ENCODE results near the gene PXYLP1.

GRCh38 chr3:141229132-141229531, 2.5 kb upstream of the PXYLP1 start:
- TF ChIP-seq CTCF (IDR thresholded peaks at IDR 0.05) (no peak), EP300 (IDR thresholded peaks at IDR 0.05) (no peak)

Data from sigmoid colon (tissue), 4 donors.